Germinal center (tissue), 1 donor: ENCODE measurements around the gene BEX4.
"Not testable (repeated sequence)": the region's sequence is repeated elsewhere in the genome, so short reads cannot be mapped to it uniquely, and the experiment has no call there.

Experiments used
- DNase-seq: peaks from one replicate; pipeline ENCODE4 v3.0.0; 2012; ENCODE audit warnings: mixed read lengths, low spot score

Gene BEX4, protein sequence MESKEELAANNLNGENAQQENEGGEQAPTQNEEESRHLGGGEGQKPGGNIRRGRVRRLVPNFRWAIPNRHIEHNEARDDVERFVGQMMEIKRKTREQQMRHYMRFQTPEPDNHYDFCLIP

GRCh38 chrX:103214870-103215424, at the start of gene BEX4:
BEX4 (plus strand) TSS chrX:103215108; CDS start chrX:103216154, 1,046 bp downstream.
- peak; percentile 80 for DNase-seq

- DNase-seq = no peak
Measured at GRCh38 chrX:103170216-103170615, 44.7 kb upstream of the BEX4 start.

DNA sequence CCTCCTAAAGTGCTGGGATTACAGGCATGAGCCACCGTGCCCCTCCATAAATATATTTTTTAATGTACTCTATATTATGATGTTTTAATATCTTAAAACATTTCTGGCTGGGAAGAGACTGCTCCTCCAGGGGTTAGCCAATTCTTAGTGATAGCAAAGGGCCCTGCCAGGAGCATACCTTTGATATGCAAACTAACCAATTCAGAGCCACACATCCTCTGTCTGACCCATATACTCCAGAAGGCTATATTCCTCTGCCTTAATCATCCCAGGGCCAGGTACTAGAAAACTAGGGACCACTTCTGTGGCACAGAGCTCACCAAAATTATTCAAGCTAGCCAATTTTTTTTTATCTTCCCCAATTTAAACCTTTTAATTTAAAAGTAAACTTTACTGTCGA, 43.6 kb upstream of the BEX4 start:
- DNase-seq = no peak

DNA sequence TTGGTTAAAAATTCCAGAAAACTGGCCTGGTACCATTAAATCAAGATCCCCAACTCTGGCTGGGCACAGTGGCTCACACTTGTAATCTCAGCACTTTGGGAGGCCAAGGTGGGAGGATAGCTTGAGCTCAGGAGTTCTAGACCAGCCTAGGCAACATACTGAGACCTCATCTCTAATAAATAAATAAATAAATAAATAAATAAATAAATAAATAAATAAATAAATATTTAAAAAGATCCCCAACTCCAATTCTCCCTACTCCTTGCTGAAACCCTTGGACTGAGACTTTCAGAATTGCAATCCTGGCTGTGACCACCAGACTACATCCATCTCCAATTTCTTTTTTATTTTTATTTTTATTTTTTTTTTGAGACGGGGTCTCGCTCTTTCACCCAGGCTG, 39.7 kb upstream of the BEX4 start:
- DNase-seq = not testable (repeated sequence)

- peak; percentile 21 for DNase-seq
Measured at GRCh38 chrX:103175944-103176753, 38.8 kb upstream of the BEX4 start.

- DNase-seq = no peak
Measured at GRCh38 chrX:103177556-103177955, 37.4 kb upstream of the BEX4 start.

- DNase-seq = no peak
Measured at GRCh38 chrX:103183912-103184311, 31.0 kb upstream of the BEX4 start.

DNA sequence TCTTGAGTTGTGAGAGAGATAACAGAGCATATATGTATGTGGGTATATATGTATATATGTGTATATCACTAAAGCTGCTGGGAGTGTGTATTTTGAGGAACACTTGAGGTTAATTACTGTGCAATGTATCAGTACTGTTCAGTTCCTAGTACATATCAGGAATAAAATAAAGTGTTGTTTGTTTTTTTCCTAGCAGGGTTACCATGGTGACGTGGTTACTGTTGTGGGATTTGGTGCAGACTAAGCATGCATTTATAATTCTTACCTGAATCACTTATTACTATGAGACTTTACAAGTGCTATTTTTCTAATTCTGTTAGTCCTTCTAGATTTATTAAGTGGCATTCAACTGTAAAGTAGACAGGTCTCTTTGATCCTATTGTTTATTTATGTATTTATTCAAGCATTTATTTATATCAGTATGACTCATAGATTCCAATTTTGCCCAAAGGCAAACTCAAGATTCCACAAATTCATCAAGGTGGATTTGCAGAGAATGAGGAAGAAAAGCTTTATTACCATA, 26.9 kb upstream of the BEX4 start:
- DNase-seq = no peak

DNA sequence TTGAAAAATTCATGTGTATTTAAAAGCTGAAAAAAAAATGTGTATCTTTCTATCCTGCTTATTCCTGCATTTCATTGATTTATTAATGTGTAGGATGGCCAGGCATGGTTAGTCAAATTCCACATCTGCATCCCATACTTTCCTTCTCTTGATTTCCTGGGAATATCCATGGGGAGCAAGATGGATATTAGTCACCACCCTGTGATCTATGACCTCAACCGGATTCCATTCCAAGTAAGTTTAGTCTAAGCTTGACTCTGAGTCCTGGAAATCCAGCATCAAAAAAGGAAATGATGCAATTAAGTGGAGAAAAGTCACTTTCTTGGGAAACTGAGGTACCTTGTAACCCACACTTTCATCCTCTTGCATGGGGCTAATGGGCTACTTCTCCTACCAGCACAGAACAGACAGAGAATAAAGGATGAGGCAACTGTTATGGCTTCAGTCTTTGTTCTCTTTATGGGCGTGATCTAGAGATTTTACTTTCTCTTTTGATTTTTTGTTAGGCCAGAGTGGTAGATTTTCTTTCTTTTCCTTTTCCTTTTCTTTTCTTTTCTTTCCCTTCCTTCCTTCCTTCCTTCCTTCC, 17.1 kb upstream of the BEX4 start:
- no peak for DNase-seq

- DNase-seq = not testable (repeated sequence)
Measured at GRCh38 chrX:103198668-103199067, 16.2 kb upstream of the BEX4 start.

GRCh38 chrX:103201041-103201440, 13.9 kb upstream of the BEX4 start:
- no peak for DNase-seq

GRCh38 chrX:103210056-103210455, 4.9 kb upstream of the BEX4 start:
- DNase-seq = no peak

DNA sequence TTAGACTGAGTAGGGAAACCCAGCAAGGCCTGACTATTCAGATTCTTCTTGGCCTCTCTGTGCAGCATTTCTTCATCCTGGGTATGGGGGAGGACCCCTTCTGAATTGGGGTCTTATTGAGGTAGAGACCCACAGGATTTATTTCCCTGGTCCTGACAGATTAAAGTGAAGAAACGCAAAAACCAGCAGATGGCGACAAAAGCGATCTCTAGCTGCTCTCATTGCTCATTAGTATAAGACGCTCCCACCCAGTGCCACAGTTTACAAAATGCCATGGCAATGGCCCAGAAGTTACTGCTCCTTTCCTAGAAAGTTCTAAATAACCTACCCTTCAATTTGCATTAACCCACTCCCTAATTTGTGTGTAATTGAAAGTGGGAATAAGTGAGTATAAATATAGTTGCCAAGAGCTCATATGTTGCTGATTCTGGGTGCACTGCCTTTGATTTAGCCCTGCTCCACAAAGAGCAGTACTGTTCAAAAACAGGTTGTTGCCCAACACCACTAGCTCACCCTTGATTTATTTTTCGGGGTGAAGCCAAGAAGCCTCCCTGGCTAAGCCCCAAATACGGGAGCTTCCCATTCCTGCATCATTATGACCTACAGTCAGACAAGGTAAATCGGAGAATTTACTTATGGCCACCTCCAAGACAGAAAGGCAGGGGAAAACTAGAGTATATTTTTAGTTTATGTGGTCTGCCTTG, 3.7 kb upstream of the BEX4 start:
- DNase-seq = peak; percentile 15

GRCh38 chrX:103212749-103213457, 2.0 kb upstream of the BEX4 start:
- DNase-seq = no peak

DNA sequence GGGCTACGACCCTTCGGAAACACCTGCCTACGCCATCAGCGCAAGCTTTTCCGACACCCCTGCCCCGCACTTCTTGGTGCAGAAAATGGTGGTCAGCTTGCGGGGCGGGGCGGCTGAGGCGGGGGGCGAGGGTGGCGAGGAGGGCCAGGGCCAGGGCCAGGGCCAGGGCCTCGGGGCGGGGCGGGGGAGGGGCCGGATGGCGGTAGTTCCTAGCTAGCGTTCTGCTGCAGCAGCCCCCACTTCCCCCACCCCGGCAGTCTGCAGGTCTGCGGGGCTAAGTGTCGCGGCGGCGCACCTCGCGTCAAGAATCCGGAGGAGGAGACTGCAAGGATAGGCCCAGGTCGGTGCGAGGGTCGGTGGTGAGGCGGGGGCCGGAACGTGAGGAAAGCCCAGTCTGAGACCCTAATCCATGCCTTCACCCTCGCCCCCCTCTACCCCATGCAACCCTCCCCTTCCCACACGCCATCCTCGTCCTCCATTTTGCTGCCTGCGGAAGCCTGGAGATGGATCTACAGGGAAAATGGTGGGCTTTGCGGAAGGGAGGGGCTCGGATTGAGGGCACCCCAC, 600 bp downstream of the BEX4 start:
- DNase-seq = peak; percentile 7

DNA sequence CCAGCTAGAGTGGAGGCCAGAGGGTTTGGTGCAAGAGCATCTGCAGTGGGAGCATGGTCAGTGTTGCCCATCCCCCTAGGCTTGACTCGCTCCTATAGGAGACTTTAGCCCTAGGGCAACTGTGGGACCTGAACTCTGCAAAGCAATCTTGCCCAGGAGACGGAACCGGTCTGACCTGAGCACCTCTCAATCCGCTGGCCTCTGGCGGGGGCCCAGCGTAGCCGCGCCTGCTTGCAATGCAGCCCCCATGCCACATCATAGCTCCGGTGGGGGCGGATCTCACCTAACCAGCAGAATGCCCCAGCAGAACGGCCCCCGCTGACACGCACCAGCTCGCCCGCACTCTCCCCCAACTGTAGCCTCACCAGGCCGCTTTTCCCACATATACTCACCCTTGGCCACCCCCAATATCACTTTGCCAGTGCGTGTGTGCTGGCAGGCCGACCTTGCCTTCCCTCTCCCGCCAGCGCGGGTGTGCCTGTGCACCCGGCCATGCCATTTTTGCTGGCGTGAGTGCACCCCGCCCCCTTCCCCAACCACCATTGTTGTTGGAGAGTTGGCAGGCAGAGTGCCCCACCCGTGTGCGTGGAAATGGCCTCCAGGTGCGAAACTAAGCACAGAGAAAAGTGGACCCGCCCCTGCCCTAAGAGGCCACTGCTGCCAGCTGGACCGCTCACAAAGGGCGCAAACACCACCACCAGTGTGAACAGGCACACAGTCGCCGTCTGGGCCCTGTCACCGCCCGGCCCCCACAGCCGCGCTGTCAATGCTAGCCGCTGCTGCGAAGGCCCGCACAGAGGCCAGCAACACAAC, 5.8 kb downstream of the BEX4 start:
- no peak for DNase-seq

DNA sequence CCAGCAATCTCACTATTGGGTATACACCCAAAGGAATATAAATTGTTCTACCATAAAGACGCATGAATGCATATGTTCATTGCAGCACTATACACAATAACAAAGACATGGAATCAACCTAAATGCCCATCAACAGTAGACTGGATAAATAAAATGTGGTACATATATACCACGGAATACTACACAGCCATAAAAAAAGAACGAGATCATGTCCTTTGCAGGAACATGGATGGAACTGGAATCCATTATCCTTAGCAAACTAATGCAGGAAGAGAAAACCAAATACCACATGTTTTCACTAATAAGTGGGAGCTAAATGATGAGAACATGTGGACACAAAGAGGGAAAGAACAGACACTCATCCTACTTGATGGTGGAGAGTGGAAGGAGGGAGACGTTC, 11.0 kb downstream of the BEX4 start:
- DNase-seq = not testable (repeated sequence)

- no peak for DNase-seq
Measured at GRCh38 chrX:103233263-103233662, 18.4 kb downstream of the BEX4 start.

- DNase-seq = no peak
Measured at GRCh38 chrX:103234869-103235268, 20.0 kb downstream of the BEX4 start.

- DNase-seq = not testable (repeated sequence)
Measured at GRCh38 chrX:103235608-103236007, 20.7 kb downstream of the BEX4 start.
